CD4-positive, alpha-beta T cell treated with Interleukin-6 for 4 hours (primary cell): ENCODE measurements around the gene FZD2.
"Not testable (repeated sequence)": the region's sequence is repeated elsewhere in the genome, so short reads cannot be mapped to it uniquely, and the experiment has no call there.

Source experiments
- DNase-seq: peaks from one replicate; pipeline ENCODE4 v3.0.0-alpha.2; 2020; ENCODE audit warnings: mixed read lengths

The FZD2 gene

GRCh38 chr17:44547625-44548267 is 9.5 kb upstream of the FZD2 start:
- DNase-seq, result no peak

DNA sequence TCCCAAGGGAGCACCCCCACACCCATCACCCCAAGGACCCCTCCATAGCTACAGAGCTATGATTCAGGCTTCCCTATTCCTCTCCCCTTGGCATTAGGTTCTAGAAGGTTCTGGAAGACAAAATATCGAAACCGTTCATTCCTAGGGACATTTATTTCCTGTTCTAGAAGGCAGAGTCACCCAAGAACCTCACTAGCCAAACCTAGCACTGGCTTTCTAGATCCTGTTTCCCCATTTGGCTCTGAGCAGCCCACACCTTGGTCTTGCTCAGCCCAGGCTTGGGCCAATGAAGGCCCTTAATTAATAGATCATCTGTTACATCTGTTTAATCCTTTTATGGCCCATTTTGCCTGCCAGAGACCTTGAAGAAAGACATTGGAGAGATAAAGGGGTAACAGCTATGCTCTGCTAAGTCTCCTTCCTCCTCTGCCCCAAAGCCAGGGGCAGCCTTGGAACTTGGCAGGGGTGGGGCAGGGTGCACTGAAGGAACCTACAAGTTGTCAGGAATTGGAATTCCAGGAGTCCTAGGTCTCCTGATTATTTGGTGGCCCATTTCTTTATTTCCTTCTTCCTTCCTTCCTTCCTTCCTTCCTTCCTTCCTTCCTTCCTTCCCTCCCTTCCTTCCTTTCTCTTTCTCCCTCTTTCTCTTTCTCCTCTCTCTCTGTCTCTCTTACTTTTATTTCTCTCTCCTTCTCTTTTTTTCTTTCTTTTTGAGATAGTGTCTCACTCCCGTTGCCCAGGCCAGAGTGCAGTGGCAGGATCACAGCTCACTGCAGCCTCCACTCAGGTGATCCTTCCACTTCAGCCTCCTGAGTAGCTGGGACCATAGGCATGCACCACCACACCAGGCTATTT is 8.7 kb upstream of the FZD2 start:
- DNase-seq, result no peak

DNA sequence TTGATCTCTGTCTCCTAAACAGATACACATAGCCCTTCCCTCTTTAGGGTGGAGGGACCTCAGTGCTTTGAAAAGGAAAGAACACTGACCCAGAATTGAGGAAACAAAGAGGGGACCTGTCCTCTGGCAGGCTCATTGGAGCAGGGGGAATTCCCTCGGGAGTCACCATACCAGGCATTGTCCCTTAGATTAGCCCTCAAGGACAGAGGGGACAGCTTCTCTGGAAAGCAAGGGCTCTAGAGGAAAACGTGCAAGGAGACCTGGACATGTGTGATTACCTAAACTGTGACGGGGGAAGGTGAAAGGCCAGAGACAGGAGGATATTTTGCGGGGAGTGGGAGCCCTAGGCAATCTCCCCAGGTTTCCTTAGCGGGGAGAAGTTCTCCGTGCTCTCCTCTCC is 7.6 kb upstream of the FZD2 start:
- no peak for DNase-seq

GRCh38 chr17:44552361-44552760 is 4.9 kb upstream of the FZD2 start:
- no peak for DNase-seq

DNA sequence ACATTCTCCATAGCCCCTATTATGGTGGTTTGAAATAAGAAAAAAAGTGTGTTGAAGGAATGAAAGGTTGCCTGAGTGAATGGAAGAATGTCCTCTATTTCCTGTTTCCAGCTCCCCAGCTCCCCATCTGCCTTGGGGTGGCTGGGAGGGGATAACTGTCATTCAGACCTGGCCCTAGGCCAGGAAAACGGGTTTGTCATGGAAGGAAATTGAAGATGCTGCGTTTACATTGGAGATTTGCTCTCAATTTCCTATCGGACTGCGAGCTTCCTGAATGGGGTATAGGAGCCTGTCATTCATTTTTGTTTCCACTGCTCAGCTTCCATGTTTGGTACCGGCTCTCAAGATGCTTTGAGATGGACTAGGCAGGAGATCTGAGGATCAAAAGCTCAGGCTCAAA is 2.2 kb upstream of the FZD2 start:
- no peak for DNase-seq

GRCh38 chr17:44556166-44556831 is 985 bp upstream of the FZD2 start:
- DNase-seq, result peak; percentile 15

DNA sequence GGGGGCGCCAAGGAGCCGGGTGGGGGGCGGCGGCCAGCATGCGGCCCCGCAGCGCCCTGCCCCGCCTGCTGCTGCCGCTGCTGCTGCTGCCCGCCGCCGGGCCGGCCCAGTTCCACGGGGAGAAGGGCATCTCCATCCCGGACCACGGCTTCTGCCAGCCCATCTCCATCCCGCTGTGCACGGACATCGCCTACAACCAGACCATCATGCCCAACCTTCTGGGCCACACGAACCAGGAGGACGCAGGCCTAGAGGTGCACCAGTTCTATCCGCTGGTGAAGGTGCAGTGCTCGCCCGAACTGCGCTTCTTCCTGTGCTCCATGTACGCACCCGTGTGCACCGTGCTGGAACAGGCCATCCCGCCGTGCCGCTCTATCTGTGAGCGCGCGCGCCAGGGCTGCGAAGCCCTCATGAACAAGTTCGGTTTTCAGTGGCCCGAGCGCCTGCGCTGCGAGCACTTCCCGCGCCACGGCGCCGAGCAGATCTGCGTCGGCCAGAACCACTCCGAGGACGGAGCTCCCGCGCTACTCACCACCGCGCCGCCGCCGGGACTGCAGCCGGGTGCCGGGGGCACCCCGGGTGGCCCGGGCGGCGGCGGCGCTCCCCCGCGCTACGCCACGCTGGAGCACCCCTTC is 484 bp downstream of the FZD2 start:
- peak; percentile 20 for DNase-seq

GRCh38 chr17:44558334-44558709 is 1.0 kb downstream of the FZD2 start:
- no peak for DNase-seq

DNA sequence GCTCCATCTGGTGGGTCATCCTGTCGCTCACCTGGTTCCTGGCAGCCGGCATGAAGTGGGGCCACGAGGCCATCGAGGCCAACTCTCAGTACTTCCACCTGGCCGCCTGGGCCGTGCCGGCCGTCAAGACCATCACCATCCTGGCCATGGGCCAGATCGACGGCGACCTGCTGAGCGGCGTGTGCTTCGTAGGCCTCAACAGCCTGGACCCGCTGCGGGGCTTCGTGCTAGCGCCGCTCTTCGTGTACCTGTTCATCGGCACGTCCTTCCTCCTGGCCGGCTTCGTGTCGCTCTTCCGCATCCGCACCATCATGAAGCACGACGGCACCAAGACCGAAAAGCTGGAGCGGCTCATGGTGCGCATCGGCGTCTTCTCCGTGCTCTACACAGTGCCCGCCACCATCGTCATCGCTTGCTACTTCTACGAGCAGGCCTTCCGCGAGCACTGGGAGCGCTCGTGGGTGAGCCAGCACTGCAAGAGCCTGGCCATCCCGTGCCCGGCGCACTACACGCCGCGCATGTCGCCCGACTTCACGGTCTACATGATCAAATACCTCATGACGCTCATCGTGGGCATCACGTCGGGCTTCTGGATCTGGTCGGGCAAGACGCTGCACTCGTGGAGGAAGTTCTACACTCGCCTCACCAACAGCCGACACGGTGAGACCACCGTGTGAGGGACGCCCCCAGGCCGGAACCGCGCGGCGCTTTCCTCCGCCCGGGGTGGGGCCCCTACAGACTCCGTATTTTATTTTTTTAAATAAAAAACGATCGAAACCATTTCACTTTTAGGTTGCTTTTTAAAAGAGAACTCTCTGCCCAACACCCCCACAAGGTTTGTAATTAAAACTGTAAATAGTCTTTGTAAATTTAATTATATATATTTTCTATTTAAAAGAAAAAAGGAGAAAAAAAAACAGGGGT is 1.7 kb downstream of the FZD2 start:
- DNase-seq, result no peak

DNA sequence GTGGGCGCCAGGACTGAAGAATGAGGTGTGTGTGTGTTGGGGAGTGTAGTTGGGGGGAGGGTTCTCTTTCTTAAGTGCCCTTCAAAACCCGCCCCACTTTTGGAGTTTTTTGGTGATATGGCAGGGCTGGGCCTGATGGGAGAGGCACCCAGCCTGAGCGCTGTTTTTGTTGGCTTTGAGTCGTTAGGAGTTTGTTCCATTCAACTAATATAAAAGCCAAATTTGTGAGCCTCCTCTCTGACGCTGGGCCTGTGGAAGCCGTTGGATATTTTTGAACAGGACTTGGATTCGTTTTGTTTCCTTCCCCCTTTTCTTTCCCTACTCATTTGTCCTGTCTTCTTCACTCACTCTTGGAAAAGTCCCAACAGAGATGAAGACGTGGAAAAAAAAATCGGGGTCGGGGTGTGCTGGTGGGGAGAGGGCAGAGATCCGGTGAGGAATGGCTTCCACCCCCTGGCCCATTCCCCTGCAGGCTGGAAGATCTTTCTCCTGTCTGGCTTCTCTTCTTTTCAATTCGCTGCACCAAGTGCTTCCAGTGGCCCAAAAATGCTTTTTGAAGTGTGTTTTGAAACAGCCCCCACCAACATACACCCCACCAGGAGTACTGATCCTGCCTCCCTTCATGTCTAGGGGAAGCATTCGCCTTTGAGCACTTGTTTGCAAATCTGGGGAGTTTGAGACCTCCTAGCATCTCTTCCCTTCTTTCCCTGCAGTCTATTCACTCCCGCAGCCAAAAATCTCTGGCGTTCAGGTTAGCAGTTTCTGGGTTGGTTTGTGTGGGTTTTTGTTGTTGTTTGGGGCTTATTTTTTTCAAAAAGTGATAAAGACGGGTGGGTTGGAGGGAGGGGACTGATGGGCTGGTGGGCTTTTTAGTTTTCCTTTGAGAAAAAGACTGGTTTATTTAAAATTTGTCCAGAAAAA is 2.6 kb downstream of the FZD2 start:
- no peak for DNase-seq

- no peak for DNase-seq
Measured at GRCh38 chr17:44561237-44561623, 3.9 kb downstream of the FZD2 start.

- no peak for DNase-seq
Measured at GRCh38 chr17:44564429-44564828, 7.1 kb downstream of the FZD2 start.

GRCh38 chr17:44565866-44566443 is 8.7 kb downstream of the FZD2 start:
- DNase-seq, result no peak

GRCh38 chr17:44568311-44568944 is 11.1 kb downstream of the FZD2 start:
- DNase-seq, result not testable (repeated sequence)

- DNase-seq, result no peak
Measured at GRCh38 chr17:44568945-44569858, 11.9 kb downstream of the FZD2 start.

DNA sequence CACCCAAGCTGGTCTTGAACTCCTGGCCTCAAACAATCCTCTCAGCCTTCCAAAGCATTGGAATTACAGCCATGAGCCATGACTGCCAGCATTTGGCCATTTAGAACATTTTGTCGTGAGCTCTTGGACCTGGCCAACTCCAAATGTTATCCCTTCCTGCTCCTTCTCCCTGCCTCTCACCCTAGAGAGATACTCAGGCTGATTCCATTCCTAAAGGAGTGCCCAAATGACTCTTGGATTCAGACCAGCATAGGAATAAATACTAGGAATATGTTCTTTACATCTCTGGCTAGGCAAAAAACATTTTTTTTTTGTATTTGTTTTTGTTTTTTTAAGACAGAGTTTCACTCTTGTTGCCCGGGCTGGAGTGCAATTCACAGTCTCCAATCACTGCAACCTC is 15.5 kb downstream of the FZD2 start:
- DNase-seq, result no peak

GRCh38 chr17:44575403-44575802 is 18.1 kb downstream of the FZD2 start:
- DNase-seq, result no peak

DNA sequence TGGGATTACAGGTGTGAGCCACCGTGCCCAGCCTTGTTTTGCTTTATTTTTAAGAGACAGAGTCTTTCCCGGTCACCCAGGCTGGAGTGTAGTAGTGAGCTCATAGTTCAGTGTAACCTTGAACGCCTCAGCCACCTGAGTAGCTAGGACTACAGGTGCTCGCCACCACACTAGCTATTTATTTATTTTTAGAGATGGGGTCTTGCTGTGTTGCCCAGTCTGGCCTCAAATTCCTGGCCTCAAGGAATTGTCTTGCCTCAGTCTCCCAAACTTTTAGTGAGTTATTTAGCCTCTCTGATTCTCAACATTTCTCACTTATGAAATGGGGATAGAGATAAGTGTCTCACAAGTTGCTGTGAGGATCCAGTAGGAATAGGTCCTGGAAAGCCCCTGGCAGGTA is 21.7 kb downstream of the FZD2 start:
- no peak for DNase-seq

GRCh38 chr17:44581868-44582267 is 24.6 kb downstream of the FZD2 start:
- no peak for DNase-seq
